Hematopoietic multipotent progenitor cell treated with erythropoietin and hydrocortisone succinate and interleukin-3 and kit ligand, for 8 days (in vitro differentiated cells): Measurements from ENCODE around the gene IPP.
"Not testable (repeated sequence)": the region's sequence is repeated elsewhere in the genome, so short reads cannot be mapped to it uniquely, and the experiment has no call there.

Experiments used
- DNase-seq: peaks from one replicate; pipeline ENCODE4 v3.0.0-alpha.2; 2015

IPP gene

DNA sequence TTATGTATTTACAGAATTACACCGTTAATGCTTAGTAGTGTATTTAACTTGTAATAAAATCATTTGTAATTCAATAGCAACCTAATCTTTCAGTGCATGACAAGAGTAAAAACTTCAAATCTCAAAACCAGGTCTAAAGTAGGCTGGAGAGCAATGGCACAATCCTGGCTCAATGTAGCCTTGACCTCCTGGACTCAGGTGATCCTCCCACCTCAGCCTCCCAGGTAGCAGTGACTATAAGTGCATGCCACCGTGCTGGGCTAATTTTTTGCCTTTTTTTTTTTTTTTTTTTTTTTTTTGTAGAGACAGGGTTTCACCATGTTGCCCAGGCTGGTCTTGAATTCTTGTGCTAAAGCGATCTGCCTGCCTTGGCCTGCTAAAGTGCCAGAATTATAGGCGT is 11.3 kb downstream of the IPP start:
- DNase-seq: no peak

DNA sequence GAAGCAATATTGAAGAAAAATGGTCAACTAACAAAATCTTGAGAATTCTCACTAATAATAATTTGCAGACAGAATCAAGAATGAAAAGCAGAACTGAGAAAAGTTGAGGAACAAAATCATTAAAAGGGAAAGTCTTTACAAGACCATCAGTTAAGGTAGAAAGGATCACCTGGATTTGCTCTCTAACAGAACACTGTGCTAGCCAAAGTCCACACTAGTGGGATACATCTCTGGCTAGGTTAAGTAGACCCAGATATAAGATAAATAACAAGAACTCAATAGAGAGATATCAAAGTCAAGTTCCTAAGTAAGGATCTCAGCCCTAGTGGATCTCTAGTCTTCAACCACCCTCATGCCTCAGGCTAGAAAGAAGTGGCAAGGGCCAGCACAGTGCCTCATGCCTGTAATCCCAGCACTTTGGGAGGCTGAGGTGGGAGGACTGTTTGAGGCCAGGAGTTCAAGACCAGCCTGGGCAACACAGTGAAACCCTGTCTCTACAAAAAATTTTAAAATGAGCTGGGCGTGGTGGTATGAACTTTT is 19.6 kb downstream of the IPP start:
- no peak for DNase-seq

DNA sequence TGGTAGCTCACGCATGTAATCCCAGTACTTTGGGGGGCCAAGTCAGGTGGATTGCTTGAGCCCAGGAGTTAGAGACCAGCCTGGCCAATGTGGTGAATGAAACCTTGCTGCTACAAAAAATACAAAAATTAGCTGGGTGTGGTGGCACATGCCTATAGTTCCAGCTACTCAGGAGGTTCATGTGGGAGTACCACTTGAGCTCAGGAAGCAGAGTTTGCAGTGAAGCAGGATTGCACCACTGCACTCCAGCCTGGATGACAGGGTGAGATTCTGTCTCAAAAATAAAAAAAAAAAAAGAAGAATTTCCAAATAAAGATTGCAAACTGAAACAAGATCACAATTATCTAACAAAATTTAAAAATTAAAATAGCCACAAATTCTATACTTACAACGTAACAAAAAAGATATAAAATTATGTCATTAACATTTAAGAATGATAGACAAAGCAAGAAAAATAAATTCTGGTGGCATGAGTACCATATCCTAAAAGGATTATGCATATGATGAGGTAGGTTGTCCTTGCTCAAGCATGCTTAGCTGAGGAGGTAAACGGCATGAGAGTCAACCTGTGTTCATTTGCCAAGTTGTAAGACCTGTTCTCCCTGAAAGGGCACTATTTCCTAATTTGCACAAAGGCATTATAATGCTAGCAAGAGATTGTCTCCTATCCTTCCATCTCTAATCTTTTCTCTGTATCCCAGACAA is 20.2 kb downstream of the IPP start:
- DNase-seq: no peak

DNA sequence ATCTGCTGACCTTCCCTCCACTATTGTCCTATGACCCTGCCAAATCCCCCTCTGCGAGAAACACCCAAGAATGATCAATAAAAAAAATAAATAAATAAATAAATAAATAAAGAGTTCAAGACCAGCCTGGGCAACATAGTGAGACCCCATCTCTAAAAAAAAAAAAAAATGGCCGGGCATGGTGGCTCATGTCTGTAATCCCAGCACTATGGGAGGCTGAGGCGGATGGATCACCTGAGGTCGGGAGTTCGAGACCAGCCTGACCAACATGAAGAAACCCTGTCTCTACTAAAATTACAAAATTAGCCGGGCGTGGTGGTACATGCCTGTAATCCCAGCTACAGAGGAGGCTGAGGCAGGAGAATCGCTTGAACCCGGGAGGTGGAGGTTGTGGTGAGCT is 24.4 kb downstream of the IPP start:
- not testable (repeated sequence) for DNase-seq

DNA sequence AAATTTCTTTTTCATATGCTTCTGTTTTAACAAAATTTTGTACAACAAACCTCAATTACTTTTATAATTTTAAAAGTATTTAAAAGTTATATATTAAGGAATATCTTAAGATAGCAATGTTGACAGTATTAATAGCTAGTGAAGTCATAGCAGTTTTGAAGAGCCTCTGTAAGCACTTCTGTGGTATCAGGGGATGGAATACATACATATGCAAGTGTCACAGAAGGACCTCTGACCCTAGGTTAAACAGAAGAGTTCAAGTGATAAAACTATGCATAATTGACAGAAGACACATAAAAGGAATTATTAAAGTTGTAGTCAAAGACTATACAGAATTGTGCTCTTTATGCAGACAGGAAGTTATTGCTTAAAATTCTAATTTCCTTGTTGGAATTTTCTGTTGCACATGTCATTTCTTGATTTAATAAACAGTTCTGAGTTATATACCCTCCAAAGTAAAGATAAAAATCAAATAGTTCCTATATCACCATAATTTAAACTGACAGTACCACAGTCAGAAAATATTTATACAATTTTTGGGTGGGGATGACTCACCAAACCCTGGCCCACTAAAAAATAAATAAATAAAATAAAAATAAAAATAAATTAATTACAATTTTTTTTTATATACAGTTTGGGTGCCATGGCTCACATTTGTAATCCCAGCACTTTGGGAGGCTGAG is 27.1 kb downstream of the IPP start:
- no peak for DNase-seq

DNA sequence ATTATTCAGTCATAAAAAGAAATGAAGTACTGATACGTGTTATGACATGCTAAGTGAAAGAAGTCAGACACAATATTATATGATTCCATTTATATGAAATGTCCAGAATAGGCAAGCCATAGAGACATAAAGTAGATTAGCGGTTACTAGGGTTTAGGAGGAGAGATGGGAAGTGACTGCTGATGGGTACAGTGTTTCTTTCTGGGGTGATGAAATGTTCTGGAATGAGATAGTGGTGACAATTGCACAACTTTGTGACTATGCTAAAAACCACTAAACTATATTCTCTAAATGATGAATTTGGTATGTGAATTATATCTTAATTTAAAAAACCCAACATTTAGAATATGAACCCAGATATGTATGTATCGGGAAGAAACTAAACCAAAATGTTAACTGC is 27.6 kb downstream of the IPP start:
- DNase-seq: no peak

DNA sequence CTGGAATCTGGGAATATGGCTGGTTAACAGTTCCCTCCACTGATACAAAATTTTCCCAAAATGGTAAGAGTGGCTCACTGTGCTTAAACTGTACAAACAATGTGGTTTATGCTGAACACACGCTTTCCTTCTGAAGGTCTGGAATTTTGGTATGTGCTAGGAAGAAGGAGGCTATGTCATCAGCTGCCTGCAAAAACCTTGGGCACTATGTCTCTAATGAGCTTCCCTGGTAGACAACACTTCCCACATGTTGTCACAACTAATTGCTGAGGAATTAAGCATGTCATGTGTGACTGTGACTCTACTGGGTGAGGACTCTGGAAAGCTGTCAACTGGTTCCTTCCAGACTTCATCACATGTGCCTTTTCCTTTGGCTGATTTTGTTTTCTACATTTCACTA is 29.2 kb downstream of the IPP start:
- DNase-seq: no peak

DNA sequence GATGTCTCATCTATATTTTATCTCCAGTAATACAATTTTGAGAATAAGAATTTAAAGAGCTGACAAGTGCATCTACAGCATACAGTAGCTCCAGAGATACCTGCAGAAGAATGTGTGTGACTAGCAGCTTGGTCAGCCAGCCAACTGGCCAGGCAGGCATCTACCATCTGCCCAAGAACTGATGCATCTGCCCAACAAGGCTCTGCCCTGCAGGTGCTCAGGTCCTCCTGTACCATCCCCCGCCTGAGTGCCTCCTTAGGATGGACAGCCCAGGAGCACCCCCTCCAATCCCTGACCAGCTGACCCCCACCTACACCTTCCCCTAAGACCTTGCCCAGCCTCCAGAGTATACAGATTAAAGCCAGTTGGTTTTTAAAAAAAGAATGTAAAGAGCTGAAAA is 32.2 kb downstream of the IPP start:
- no peak for DNase-seq

DNA sequence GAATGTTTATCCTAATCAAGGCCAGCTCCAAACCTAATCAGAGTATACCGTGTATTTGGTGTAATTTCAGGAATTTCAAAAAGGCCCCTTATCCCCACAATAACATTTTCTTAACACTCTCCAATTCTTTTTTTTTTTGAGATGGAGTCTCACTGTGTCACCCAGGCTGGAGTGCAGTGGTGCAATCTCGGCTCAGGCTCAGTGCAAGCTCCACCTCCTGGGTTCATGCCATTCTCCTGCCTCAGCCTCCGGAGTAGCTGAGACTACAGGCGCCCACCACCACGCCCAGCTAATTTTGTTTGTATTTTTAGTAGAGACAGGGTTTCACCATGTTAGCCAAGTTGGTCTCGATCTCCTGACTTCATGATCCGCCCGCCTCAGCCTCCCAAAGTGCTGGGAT is 33.1 kb downstream of the IPP start:
- not testable (repeated sequence) for DNase-seq

DNA sequence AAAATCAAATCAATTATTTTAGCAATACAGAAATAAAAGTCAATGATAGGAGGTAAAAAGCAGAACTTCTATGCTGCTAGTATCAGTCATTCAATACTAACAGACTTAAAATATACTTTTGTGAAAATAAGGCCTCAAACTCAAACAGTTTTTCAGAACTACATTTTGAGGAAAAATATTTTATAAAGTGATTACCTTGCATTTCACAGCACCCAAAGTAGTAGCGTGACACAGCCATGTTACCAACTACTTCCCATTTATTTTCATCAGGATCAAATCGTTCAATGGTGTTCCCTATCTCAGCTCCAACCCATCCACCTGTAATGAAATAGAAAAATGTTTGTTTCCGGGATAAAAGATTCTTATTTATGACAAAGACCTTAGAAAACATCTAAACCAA is 33.8 kb downstream of the IPP start:
- DNase-seq: no peak

DNA sequence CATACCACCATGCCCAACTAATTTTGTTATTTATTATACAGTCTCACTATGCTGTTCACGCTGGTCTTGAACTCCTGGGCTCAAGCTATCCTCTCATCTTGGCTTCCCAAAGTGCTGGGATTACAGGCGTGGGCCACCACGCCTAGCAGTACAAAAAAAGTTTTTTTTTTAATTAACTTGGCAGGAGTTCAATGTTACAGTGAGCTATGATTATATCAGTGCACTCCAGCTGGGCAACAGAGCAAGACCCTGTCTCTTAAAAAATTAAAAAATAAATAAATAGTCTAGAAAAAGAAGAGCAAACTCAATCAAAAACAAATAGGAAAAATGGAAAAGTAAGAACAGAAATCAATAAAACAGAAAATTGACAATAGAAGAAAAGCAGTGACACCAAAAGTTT is 36.7 kb downstream of the IPP start:
- no peak for DNase-seq

DNA sequence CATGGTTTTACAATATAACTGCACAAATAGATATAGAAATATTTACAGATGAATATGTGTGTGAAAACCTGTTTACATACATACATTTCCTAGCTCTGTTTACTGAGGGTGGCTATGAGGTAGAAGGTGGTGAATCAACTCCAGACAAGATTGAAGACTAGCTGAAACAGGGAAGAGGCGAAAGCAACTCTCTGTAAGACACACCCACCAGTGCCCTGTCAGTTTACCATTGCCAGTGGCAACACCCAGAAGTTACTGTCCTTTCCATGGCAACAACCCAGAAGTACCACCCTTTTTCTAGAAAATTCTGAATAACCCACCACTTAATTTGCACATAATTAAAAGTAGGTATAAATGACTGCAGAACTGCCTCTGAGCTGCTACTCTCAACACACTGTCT is 45.8 kb downstream of the IPP start:
- no peak for DNase-seq

DNA sequence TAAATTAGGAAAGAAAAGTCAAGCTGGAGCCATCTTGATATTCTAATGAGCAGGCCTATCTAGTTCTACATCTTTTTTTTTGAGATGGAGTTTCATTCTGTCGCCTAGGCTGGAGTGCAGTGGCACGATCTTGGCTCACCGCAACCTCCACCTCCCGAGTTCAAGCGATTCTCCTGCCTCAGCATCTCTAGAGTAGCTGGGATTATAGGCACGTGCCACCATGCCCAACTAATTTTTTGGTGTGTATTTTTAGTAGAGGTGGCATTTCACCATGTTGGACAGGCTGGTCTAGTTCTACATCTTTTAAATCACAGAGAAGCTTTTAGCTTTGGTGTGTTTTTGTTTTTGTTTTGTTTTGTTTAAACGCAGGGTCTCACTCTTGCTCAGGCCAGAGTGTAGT is 55.6 kb downstream of the IPP start:
- DNase-seq: no peak

DNA sequence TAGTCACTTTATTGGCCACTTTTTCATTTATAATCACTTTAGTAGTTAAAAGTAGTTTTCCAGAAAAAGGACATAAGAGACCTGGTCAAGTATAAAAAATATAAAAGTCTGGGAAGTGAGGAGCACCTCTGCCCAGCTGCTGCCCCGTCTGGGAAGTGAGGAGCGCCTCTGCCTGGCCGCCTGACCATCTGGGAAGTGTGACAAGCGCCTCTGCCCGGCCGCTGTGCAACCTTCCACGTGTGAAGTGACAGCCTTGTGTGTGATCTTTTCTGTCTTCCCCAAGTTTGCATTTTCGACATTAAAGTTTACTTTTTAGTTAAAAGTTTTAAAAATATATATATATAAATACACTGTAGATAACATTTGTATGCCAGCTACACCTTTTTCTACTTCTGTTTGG is 56.6 kb downstream of the IPP start:
- not testable (repeated sequence) for DNase-seq

DNA sequence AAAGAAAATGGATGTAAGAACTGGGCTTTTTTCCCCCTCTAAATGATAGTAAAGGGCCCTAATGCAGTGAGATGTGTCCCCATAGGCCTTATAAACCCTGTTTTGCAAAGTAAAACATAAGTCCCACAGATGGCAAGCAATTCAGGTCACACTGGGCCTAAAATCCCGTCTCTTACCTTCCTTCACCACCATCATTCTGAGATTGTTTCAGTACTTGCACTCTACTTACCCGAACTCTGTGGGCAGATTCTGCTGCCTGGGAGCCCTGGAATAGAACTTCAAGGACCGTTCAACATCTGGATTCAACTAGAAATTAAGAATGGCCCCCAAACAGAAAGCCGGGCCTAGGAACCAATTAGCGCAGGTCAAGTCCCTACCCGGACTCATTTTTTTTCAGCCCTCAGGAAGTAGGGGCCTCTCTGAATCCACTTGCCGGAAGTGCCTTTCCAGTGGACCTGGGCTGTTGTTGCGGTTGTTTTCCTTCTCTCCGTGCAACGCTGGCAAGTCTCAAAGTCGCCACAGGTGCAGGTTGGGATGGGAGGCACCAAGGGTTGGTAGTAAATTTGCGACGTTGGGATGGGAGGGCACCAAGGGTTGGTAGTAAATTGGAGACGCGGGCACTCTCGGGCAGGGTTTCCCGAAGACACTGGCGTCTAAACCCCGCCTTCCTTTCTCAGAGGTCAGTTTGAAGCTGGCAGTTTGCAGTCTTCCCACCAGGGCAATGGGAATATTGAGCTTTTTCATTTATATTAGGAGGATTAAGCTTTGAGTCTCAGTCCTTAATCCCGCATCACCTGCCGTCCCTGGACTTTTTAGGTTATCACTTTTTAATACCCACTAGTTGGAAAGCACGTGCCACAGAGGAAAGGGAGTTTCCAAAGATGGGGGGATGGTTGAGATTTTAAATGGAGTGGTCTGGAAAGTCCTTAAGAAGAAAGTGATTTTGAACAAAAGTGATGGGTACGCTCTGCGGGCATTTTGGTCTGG is 62.4 kb downstream of the IPP start, which contains the start of gene TMEM69:
Gene TMEM69, plus strand, starts transcription at position 428 of the 987 bp plus-strand sequence. CDS start 2,888 bp downstream, outside the sequence.
- DNase-seq: peak; percentile 95

DNA sequence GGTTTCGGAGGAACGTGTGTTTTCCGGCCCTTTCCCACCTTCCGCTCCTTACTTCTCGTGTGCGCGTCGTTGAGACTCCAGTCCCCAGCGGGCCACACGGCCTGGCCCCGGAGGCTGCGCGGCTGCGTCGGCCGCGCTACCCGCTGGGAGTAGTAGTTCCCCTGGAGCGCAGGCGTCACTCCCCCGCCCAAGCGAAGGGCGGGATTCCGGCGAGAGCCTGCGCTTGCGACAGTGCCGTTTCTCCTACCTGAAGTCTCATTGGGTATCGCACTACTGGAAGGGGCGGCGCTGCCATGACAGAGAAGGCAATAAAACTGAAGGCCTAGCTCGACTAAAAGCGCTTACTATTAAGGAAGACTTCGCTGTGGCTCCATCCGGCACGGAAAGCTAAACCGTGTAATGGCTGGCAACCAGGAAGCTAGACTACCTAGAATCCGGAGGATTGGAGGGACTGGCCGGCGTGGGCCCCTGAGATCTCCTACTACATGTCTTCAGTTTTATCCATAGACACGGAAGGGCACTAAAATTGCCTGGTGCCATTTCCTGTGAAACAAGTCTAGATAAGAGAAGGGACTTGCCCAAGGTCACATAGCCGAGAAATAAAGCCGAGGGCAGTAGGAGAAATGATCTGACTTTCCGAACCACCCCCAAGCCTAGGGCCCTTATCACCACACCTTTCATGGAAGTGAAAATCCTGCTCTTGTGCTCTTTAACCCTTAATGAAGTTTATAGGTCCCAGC is 63.3 kb downstream of the IPP start:
- DNase-seq: peak; percentile 99

DNA sequence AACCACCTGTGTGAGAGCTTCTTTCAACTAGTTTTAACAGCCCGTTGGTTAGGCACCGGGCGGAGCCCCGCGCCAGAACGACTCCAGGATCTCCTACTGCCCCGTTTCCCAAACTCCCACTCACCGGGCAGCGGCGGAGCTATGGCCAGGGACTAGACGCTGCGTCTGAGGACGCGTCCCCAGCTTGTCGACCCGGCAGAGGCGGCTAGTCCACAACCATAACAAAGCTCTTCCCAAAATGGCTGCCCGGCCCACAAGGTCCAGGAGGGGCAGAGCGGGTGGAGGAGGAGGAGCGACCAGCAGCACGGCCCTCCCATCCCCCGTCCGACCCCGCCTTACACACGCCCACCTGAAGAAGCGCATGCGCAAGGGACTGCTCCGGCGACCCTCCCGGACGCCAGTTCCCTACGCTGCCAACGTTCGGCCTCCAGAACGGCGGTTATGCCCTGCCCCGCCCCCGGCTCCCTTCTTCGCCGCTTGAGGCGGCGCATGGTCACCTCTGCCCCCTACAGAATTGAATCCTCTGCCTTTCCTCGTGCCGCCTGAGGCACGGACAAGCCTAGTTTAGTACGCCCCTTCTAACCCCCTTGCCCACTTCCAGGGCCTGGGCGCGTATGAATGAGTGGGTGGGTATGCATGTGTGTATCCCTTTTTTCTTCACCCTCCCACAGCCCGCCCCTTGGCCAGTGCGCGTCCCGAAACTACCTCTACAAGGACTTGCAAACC is 64.0 kb downstream of the IPP start, which contains the start of gene GPBP1L1:
Gene GPBP1L1, minus strand, starts transcription at position 246 of the 726 bp plus-strand sequence. CDS start 27,446 bp downstream, outside the sequence.
- DNase-seq: peak; percentile 94

DNA sequence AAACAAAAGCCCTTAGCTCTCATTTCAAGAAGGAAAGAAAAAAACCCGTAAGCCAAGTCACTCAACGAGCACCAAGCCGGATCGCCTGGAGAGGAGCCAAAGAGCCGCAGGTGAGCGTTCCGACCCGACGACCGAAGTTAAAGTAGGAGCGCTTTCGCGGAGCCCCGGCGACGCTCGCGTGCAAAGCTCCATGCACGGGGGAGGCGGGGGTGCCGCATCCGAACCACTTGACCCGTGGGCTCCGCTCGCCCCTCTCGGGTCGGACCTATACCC is 64.5 kb downstream of the IPP start:
- DNase-seq: peak; percentile 57

DNA sequence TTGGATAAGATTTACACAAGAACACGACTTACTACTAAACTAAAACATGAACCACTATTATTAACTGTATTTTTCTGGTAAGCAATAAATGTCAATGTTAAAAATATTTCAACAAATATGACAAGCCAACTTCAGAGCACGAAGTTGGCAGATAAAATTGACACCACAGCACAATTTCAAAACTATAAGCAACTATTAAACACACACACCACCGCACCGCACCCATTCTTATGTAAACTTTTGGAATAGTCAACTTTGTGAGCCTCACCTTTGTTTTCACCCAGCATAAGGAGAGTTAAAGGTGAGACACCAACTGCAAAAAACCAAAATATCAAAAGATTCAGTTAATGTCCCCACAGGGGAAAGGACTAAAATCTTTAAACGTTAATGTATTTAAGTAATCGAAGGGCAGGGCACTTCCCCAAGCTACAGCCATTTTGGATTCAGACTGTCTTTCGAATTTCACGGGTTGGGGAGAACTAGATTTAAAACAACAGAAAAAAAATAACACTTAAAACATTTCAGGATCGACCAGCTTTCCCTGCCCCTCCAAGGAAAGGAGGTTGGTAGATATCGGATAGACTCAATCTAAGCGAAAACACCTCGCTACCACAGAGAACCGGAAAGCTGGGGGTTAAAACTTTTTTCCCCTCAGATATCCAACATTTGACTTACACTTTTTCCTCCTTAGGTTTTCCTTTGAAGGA is 65.0 kb downstream of the IPP start:
- peak; percentile 48 for DNase-seq

DNA sequence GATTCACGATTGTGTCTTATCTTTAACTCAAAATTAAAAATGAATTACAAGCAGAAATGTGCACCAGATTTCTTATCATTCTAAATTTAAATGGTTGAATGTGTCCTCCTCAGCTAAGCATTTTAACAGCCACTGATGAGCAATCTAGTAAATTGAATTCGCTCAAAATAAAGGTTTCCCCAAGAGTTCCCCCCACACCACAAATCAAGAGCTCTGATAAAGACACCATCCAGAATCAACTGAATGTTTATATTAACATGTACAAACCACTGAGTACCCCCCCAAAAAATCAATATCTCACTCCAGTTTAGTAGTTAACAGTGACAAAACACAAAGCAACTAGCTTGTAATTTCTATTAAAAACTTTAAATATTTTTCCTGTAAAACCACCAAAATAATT is 66.1 kb downstream of the IPP start:
- no peak for DNase-seq

DNA sequence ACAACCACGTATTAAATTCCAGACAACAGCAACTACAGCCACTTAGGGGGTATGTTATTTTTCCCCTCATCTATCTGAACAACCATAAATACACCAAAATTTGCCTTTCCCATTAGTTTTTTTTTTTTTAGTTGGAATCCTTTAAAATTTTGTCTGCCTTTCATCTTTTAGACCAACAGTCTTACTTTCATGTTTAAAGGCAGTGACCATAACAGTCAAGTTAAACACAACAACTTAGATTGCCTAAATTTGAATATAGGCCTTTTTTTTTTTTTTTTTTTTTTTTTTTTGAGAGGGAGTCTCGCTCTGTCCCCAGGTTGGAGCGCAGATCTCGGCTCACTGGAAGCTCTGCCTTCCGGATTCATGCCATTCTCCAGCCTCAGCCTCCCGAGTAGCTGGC is 67.5 kb downstream of the IPP start:
- DNase-seq: no peak
